Measurements from ENCODE around the gene COX7C. TPM values are rescaled to one million over a fixed set of nuclear protein-coding genes. Genes with fewer than 3 reads are reported as not detected.
"Not testable (repeated sequence)": the region's sequence is repeated elsewhere in the genome, so short reads cannot be mapped to it uniquely, and the experiment has no call there.

Gene COX7C
- total RNA-seq, 1 donor from 2014 or later, result 489 TPM

DNA sequence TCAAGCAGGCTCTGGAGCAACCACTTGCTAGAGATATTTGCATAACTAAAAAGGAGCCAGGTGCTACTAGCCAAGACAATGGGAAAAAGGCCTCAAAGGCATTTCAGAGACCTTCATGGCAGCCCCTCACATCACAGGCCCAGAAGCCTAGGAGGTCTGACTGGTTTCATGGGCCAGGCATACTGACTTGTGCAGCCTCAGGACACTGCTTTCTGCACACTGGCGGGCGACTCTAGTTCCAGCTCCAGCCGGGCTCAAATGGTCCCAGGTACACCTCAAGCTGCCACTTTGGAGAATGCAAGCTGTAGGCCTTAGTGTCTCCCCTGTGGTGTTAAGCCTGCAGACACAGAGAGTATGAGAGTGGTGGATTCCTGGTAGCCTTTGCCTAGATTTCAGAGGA, 27.1 kb downstream of the COX7C start:
- Mint-ChIP-seq H3K9me3 (ENCODE audit: unreplicated experiment) (no peaks in the 10 kb centered on the region), H3K27me3 (ENCODE audit: unreplicated experiment) (no peaks in the 10 kb centered on the region), H3K27ac (ENCODE audit: unreplicated experiment) (no peak overlapping the region), H3K4me3 (ENCODE audit: unreplicated experiment) (no peak overlapping the region), H3K4me1 (ENCODE audit: low read depth, unreplicated experiment) (no peaks in the 10 kb centered on the region), H3K36me3 (ENCODE audit: unreplicated experiment) (no peaks in the 10 kb centered on the region)
- DNase-seq, result no peak
- TF ChIP-seq, protein P1, sequence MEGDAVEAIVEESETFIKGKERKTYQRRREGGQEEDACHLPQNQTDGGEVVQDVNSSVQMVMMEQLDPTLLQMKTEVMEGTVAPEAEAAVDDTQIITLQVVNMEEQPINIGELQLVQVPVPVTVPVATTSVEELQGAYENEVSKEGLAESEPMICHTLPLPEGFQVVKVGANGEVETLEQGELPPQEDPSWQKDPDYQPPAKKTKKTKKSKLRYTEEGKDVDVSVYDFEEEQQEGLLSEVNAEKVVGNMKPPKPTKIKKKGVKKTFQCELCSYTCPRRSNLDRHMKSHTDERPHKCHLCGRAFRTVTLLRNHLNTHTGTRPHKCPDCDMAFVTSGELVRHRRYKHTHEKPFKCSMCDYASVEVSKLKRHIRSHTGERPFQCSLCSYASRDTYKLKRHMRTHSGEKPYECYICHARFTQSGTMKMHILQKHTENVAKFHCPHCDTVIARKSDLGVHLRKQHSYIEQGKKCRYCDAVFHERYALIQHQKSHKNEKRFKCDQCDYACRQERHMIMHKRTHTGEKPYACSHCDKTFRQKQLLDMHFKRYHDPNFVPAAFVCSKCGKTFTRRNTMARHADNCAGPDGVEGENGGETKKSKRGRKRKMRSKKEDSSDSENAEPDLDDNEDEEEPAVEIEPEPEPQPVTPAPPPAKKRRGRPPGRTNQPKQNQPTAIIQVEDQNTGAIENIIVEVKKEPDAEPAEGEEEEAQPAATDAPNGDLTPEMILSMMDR (IDR thresholded peaks at IDR 0.05; ENCODE audit: partially characterized antibody, unreplicated experiment), result no peak

DNA sequence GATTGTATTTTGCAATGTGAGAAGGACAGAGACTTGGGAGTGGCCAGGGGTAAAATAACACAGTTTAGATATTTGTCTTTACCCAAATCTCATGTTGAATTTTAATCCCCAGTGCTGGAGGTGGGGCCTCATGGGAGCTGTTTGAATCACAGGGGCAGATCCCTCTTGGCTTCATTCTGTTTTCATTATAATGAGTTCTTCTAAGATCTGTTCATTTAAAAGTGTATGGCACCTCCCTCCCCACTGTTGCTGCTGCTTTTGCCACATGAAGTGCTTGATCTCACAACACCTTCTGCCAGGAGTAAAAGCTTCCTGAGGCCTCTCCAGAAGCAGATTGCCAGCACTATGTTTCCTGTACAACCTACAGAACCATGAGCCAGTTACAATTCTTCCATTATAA, 28.1 kb downstream of the COX7C start:
- no peaks in the 10 kb centered on the region for H3K9me3 Mint-ChIP-seq (ENCODE audit: unreplicated experiment)
- H3K27ac Mint-ChIP-seq (ENCODE audit: unreplicated experiment), result no peak overlapping the region
- TF ChIP-seq, protein P1 (IDR thresholded peaks at IDR 0.05; ENCODE audit: partially characterized antibody, unreplicated experiment), result no peak
- no peak for DNase-seq
- H3K4me1 Mint-ChIP-seq (ENCODE audit: low read depth, unreplicated experiment), result no peaks in the 10 kb centered on the region
- no peaks in the 10 kb centered on the region for H3K36me3 Mint-ChIP-seq (ENCODE audit: unreplicated experiment)
- H3K4me3 Mint-ChIP-seq (ENCODE audit: unreplicated experiment), result no peak overlapping the region
- H3K27me3 Mint-ChIP-seq (ENCODE audit: unreplicated experiment), result no peaks in the 10 kb centered on the region

DNA sequence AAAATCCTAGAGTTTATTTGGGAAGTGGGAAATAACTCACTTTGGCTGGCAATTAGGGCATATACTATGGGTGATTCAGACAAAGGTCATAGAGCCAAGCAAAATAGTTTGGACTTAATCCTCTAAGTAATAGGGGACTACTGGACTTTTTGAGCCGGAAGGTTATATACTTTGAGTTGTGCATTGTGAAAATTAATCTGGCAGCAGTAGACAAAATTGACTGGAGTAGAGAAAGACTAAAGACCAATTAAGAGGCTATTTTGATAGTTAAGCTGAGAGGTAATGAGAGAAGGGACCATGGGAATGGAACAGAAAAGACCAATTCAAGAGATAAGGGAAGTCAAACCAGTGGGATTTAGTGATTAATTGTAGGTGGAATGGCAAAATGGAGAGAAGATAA, 28.9 kb downstream of the COX7C start:
- no peak for DNase-seq
- TF ChIP-seq, protein P1 (IDR thresholded peaks at IDR 0.05; ENCODE audit: partially characterized antibody, unreplicated experiment), result no peak
- no peaks in the 10 kb centered on the region for H3K4me1 Mint-ChIP-seq (ENCODE audit: low read depth, unreplicated experiment)
- no peak overlapping the region for H3K27ac Mint-ChIP-seq (ENCODE audit: unreplicated experiment)
- no peaks in the 10 kb centered on the region for H3K9me3 Mint-ChIP-seq (ENCODE audit: unreplicated experiment)
- H3K4me3 Mint-ChIP-seq (ENCODE audit: unreplicated experiment), result no peak overlapping the region
- no peaks in the 10 kb centered on the region for H3K36me3 Mint-ChIP-seq (ENCODE audit: unreplicated experiment)
- no peaks in the 10 kb centered on the region for H3K27me3 Mint-ChIP-seq (ENCODE audit: unreplicated experiment)

DNA sequence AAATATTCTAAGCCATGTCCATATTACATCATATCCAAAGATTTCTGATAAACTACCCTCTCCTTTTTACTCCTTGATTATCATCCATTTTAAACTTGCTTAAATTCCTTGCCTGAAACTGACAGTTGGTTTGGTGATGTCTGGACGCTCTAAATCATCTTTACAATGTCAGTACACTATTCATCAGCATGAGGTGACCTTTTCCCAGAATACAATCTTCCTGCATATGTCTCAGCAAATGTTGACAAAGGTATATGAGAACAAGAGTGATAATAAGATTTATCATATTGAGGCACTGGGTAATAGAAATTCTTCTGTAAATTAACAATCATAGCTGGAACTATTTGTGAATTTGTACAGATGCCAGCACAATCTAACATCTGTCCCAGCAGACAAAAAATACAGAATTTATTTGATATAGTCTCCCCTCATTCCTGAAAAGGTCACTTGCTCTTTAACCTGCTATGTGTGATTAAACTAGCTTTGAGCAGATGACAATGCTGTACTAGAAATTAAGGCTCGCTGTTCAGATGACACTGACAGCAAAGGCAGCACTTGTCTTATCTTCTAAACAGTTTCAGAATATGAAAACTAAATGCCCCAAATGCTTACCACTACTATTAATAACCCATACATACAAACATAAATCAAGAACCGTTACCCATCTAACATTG, 32.2 kb downstream of the COX7C start:
- H3K27ac Mint-ChIP-seq (ENCODE audit: unreplicated experiment), result no peak overlapping the region
- H3K9me3 Mint-ChIP-seq (ENCODE audit: unreplicated experiment), result no peaks in the 10 kb centered on the region
- no peak overlapping the region for H3K4me3 Mint-ChIP-seq (ENCODE audit: unreplicated experiment)
- no peaks in the 10 kb centered on the region for H3K4me1 Mint-ChIP-seq (ENCODE audit: low read depth, unreplicated experiment)
- H3K36me3 Mint-ChIP-seq (ENCODE audit: unreplicated experiment), result no peaks in the 10 kb centered on the region
- no peaks in the 10 kb centered on the region for H3K27me3 Mint-ChIP-seq (ENCODE audit: unreplicated experiment)
- TF ChIP-seq, protein P1 (IDR thresholded peaks at IDR 0.05; ENCODE audit: partially characterized antibody, unreplicated experiment), result no peak
- DNase-seq, result no peak

DNA sequence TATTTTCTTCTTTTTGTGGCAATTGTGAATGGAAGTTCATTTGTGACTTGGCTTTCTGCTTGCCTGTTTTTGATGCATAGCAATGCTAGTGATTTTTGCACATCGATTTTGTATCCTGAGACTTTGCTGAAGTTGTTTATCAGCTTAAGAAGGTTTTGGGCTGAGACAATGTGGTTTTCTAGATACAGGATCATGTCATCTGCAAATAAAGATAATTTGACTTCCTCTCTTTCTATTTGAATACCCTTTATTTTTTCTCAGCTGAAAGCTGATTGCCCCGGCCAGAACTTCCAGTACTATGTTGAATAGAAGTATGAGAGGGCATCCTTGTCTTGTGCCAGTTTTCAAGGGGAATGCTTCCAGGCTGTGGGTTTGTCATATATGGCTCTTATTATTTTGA, 43.0 kb downstream of the COX7C start:
- H3K36me3 Mint-ChIP-seq (ENCODE audit: unreplicated experiment), result peaks cover 20% of the 10 kb centered on the region
- H3K4me3 Mint-ChIP-seq (ENCODE audit: unreplicated experiment); H3K27ac Mint-ChIP-seq (ENCODE audit: unreplicated experiment); H3K27me3 Mint-ChIP-seq (ENCODE audit: unreplicated experiment); H3K9me3 Mint-ChIP-seq (ENCODE audit: unreplicated experiment); DNase-seq; H3K4me1 Mint-ChIP-seq (ENCODE audit: low read depth, unreplicated experiment): not testable (repeated sequence)
